K562 (cell line): Measurements from ENCODE around the gene CMIP. TPM values are rescaled to one million over a fixed set of nuclear protein-coding genes. Genes with fewer than 3 reads are reported as not detected.
"Not testable (repeated sequence)": the region's sequence is repeated elsewhere in the genome, so short reads cannot be mapped to it uniquely, and the experiment has no call there.

Experiments
- ATAC-seq: fragments of 200-7000 bp; cut with Tn5 transposase; 3 replicates; pipeline ENCODE4 v1.9.1; 2020; ENCODE audit warnings: moderate library complexity
- BruUV-seq: library from RNA; stranded (reverse); fragments of 400-500 nt; replicated peaks from 2 replicates; lab custom pipeline; 2021; lab: Mats Ljungman, UMichigan
- CTCF ChIA-PET: fragments of 300-600 bp; formaldehyde crosslinking; extraction: SDS; loops from one replicate; lab custom pipeline; 2021; ENCODE audit warnings: low intra/inter-chr PET ratio; lab: Yijun Ruan, JAX
- POLR2A ChIA-PET: fragments of 300-600, 350-650 bp; sonication (Branson Sonifier 250); formaldehyde crosslinking; extraction: SDS; loops from one replicate; lab custom pipeline; 2021; ENCODE audit warnings: antibody characterized with exemption, inconsistent platforms; lab: Yijun Ruan, JAX
- DNase-seq, 4 experiments: peaks; one replicate each; pipeline versions ENCODE4 v3.0.0 to v3.0.0-alpha.2; 2011 to 2018; ENCODE audit warnings: low spot score in 3 of 4, mixed read lengths in 3 of 4; ENCODE audit errors: extremely low read depth in 1 of 4
- FAIRE-seq: peaks from 2 replicates; lab custom pipeline; 2011; peaks lifted over from hg19 to GRCh38; lab: Jason Lieb, UNC
- H2AFZ ChIP-seq: 2 replicates; pipeline ENCODE4 v1.6.0; 2011; ENCODE audit warnings: low read depth, low read length, control low read depth, inconsistent platforms
- H3K27ac ChIP-seq: fragments of 200-600 bp; 3 replicates; pipeline ENCODE4 v1.8.0; 2011; ENCODE audit warnings: low read depth, mild to moderate bottlenecking, control low read depth, inconsistent platforms, low read length, moderate library complexity, mixed read lengths; ENCODE audit errors: extremely low read depth
- H3K27me3 ChIP-seq, 2 experiments: fragments of 300-600 bp in 1 of 2; 2 replicates in 1 of 2; 3 replicates in 1 of 2; pipeline versions ENCODE4 v1.6.0 to v1.8.0; 2011; ENCODE audit warnings: inconsistent platforms in 2 of 2, low read length in 2 of 2, mild to moderate bottlenecking in 1 of 2, mixed read lengths in 1 of 2, moderate library complexity in 1 of 2; ENCODE audit not compliant: control insufficient read depth in 2 of 2, insufficient read depth in 2 of 2
- H3K36me3 ChIP-seq: fragments of 300-600 bp; 3 replicates; pipeline ENCODE4 v1.8.0; 2011; ENCODE audit warnings: mild to moderate bottlenecking, low read length, inconsistent platforms; ENCODE audit not compliant: control insufficient read depth, insufficient read depth
- H3K4me1 ChIP-seq, 2 experiments: fragments of 200-600 bp in 1 of 2; replicated peaks in 1 of 2; 2 replicates in 1 of 2; 3 replicates in 1 of 2; pipeline versions ENCODE4 v1.5.1 to v1.8.0; 2011; ENCODE audit warnings: inconsistent platforms in 2 of 2, low read length in 2 of 2, mild to moderate bottlenecking in 1 of 2, mixed read lengths in 1 of 2, moderate library complexity in 1 of 2; ENCODE audit not compliant: control insufficient read depth in 2 of 2, insufficient read depth in 2 of 2
- H3K4me2 ChIP-seq: 2 replicates; pipeline ENCODE4 v1.6.1; 2011; ENCODE audit warnings: low read length, control low read depth, inconsistent platforms, mixed read lengths; ENCODE audit not compliant: insufficient read depth
- H3K4me3 ChIP-seq: fragments of 200-600 bp; sonication (generic), shearing (Covaris generic); 2 replicates; pipeline ENCODE4 v1.5.1; 2016; ENCODE audit warnings: control low read depth, inconsistent platforms
- H3K79me2 ChIP-seq: fragments of 200-600 bp; 3 replicates; pipeline ENCODE4 v1.8.0; 2011; ENCODE audit warnings: low read length, inconsistent platforms; ENCODE audit not compliant: control insufficient read depth, insufficient read depth
- H3K9ac ChIP-seq, 2 experiments: 2 replicates each; pipeline versions ENCODE4 v1.6.0 to v1.6.1; 2011; ENCODE audit warnings: low read depth in 2 of 2, low read length in 2 of 2, control low read depth in 1 of 2, inconsistent platforms in 1 of 2, mild to moderate bottlenecking in 1 of 2, mixed read lengths in 1 of 2; ENCODE audit not compliant: insufficient read depth in 1 of 2
- H3K9me1 ChIP-seq: one replicate; pipeline ENCODE4 v1.6.0; 2011; ENCODE audit warnings: inconsistent platforms, mild to moderate bottlenecking, low read length, moderate library complexity; ENCODE audit not compliant: control insufficient read depth, insufficient read depth
- H3K9me3 ChIP-seq: replicated peaks from 2 replicates; pipeline ENCODE4 v1.5.1; 2011; ENCODE audit warnings: low read depth, low read length, inconsistent platforms; ENCODE audit not compliant: control insufficient read depth, insufficient read depth
- H4K20me1 ChIP-seq: replicated peaks from 2 replicates; pipeline ENCODE4 v1.6.1; 2011; ENCODE audit warnings: low read length, inconsistent platforms, mixed read lengths; ENCODE audit not compliant: control insufficient read depth, insufficient read depth
- CEBPG ChIP-seq, 3 experiments: fragments of 200-800 bp in 1 of 3; sonication (Bioruptor generic) in 1 of 3; sonication (generic) in 1 of 3; formaldehyde crosslinking in 1 of 3; IDR thresholded peaks in 2 of 3; conservative IDR thresholded peaks in 1 of 3; 2 replicates each; pipeline versions ENCODE4 v1.6.1 to v1.8.0; 2016 to 2022; ENCODE audit warnings: missing compliant biosample characterization in 2 of 3, missing genetic modification characterization in 2 of 3, mild to moderate bottlenecking in 1 of 3, missing genetic modification reagents in 1 of 3
- FOSL1 ChIP-seq: fragments of 200-800 bp; sonication (Bioruptor generic); conservative IDR thresholded peaks from 2 replicates; pipeline ENCODE4 v1.6.1; 2016; ENCODE audit warnings: missing genetic modification characterization, missing compliant biosample characterization
- IRF1 ChIP-seq: sonication (generic); formaldehyde crosslinking; IDR thresholded peaks from 2 replicates; pipeline ENCODE4 v1.8.0; 2022; ENCODE audit warnings: missing genetic modification reagents, mild to moderate bottlenecking, borderline replicate concordance
- JUND ChIP-seq, 2 experiments: IDR thresholded peaks; 2 replicates in 1 of 2; 3 replicates in 1 of 2; pipeline ENCODE4 v1.6.1; 2011; ENCODE audit warnings: borderline replicate concordance in 2 of 2, low read depth in 2 of 2, low read length in 2 of 2, improper control_type of control experiment in 1 of 2, missing biosample characterization in 1 of 2, missing genetic modification characterization in 1 of 2, missing genetic modification reagents in 1 of 2
- NCOA1 ChIP-seq: fragments of 450-650 bp; IDR thresholded peaks from 2 replicates; pipeline ENCODE4 v1.6.1; 2016; ENCODE audit warnings: low read depth
- NFIC ChIP-seq: fragments of 450-650 bp; IDR thresholded peaks from 2 replicates; pipeline ENCODE4 v1.6.1; 2017; ENCODE audit warnings: mild to moderate bottlenecking, inconsistent platforms
- TAF9B ChIP-seq: fragments of 450-650 bp; IDR thresholded peaks from 2 replicates; pipeline ENCODE4 v1.6.1; 2018; ENCODE audit warnings: mild to moderate bottlenecking; ENCODE audit not compliant: partially characterized antibody
- WGBS: fragments of 100-300 bp; shearing (Covaris generic); methylation state at CpG from one replicate; pipeline ENCODE4 v1.1.6; 2016; ENCODE audit warnings: low coverage, mixed read lengths; ENCODE audit not compliant: insufficient coverage; ENCODE audit errors: missing lambda C conversion rate; 5-methylcytosine and 5-hydroxymethylcytosine counted together
- in situ Hi-C: fragments of 300-500 bp; cut with MboI; formaldehyde crosslinking; loops from 4 replicates; pipeline ENCODE4 v1.15.0; 2018; ENCODE audit warnings: inconsistent platforms, mixed read lengths
- intact Hi-C: fragments of 100-400 bp; cut with micrococcal nuclease; formaldehyde crosslinking; loops from 2 replicates; pipeline ENCODE4 v1.14.2; 2022
- polyA plus RNA-seq, 8 experiments: library from polyadenylated mRNA; depleted of rRNA in 4 of 8; stranded (reverse) in 5 of 8; unstranded in 3 of 8; fragments of >200 nt; fragmentation: Nextera tagmentation in 2 of 8; fragmentation: Illumina TruSeq in 1 of 8; extraction: Ambion mirVana in 2 of 8; extraction: Trizol in 1 of 8; gene quantifications; 2 replicates each; pipeline versions ENCODE4 v1.2.1 to v1.2.3, GENCODE V29; 2011 to 2014; ENCODE audit warnings: inconsistent platforms in 1 of 8, missing spikeins in 1 of 8
- total RNA-seq, 7 experiments: library from RNA; depleted of rRNA in 6 of 7; stranded (reverse); fragments of >200 nt in 6 of 7; fragmentation: Illumina TruSeq in 2 of 7; extraction: Trizol in 2 of 7; gene quantifications; 2 replicates each; pipeline versions ENCODE4 v1.2.1 to v1.2.3, GENCODE V29; 2011 to 2021; ENCODE audit warnings: low replicate concordance in 1 of 7
- TF ChIP-seq, protein P1 (sequence below): sonication (generic); formaldehyde crosslinking; IDR thresholded peaks from 2 replicates; pipeline ENCODE4 v1.8.1; 2023; ENCODE audit warnings: mild to moderate bottlenecking, missing genetic modification reagents

CMIP gene
- total and polyA plus RNA-seq, 9 of the 15 experiments (the other 6 are each of a cell fraction or from before 2014, with no cell fraction given): 0.94 to 82.5 (median 10.3) TPM

- H3K9me3 ChIP-seq, in situ Hi-C loops, H3K9me1 ChIP-seq, BruUV-seq, FAIRE-seq, H2AFZ ChIP-seq, intact Hi-C loops, DNase-seq, ATAC-seq, H3K4me3 ChIP-seq, H3K4me2 ChIP-seq, H3K27ac ChIP-seq, H3K9ac ChIP-seq, H3K27me3 ChIP-seq: not testable (repeated sequence)
- WGBS: 87% methylated on average over 7 of the region's 7 CpGs
- peaks cover 31 to 37% of the 10 kb centered on the region in 2 experiments for H3K4me1 ChIP-seq
- H3K36me3 ChIP-seq: peaks cover 21% of the 10 kb centered on the region; the same call in 1 of the 3 replicates
- POLR2A ChIA-PET: interaction anchor here (1.9 kb wide), 1 partner anchor 11 kb away, joined by 4 read pairs; no protein-coding TSS in a partner anchor
- H3K79me2 ChIP-seq: peaks cover 75% of the 10 kb centered on the region
- peaks cover 17% of the 10 kb centered on the region; the same call in 1 of the 2 replicates for H4K20me1 ChIP-seq
- CTCF ChIA-PET: interaction anchor here (0.6 kb wide), 1 partner anchor 25 kb away, joined by 6 read pairs; no protein-coding TSS in a partner anchor
Observed at GRCh38 chr16:81522851-81523250, 78.2 kb downstream of the CMIP start.

DNA sequence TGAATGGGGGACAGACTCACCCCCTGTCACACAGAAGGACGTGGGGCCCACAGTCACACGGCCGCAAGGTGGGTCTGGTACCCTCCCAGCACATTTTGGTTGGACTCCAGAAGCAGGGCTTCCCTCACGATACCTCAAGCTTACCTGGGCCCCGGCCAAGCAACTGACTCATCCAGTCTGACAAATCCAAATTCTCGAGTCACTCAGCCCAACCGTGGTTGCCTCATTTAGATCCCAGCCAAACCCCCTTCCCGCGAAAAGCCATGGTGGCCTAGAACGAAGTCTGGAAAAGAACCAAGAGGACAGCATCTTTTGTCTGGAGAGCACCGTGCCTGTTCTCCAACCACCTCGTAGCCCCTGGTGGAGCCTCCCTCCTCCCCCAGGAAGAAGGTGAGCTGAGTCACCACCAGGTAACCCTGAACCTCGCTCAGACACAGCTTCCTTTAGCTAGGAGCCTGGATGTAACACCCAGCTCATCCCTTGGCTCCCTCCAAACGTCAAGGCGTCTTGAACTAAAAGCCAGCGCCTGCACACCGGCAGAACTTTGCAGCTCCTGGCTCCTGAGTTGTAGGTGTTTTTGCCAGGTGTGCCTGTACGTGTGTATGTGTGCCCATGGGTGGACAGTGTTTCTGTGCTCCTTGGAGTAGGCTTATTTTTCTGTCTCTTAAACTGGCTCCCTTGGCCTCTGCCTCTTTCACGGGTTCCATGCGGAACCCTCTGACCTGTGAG lies 78.9 kb downstream of the CMIP start:
- H3K4me1 ChIP-seq: peaks cover 35 to 44% of the 10 kb centered on the region in 2 experiments
- WGBS: 61% methylated on average over 20 of the region's 20 CpGs
- intact Hi-C loops (no loop called here), in situ Hi-C loops (no loop called here)
- ATAC-seq (no peak), FAIRE-seq (no peak), DNase-seq (no peak)
- no peaks in the 10 kb centered on the region for H3K27me3 ChIP-seq
- ChIA-PET POLR2A (interaction anchor here (0.6 to 1.9 kb wide), 4 partner anchors 10 to 81 kb away, joined by 3 to 5 read pairs (median 4); no protein-coding TSS in a partner anchor), CTCF (no interaction called here)
- H3K27ac ChIP-seq: no peak overlapping the region
- peaks cover 75% of the 10 kb centered on the region for H3K79me2 ChIP-seq
- BruUV-seq: no TSS peak
- H3K4me3 ChIP-seq: no peak overlapping the region
- no peak overlapping the region for H2AFZ ChIP-seq
- H3K9ac ChIP-seq: peak overlapping the region in 1 of 2 experiments; percentile 82; a peak in 2 of 4 replicates
- peaks cover 15% of the 10 kb centered on the region; the same call in 1 of the 3 replicates for H3K36me3 ChIP-seq
- peaks cover 16% of the 10 kb centered on the region; the same call in 1 of the 2 replicates for H4K20me1 ChIP-seq
- H3K9me1 ChIP-seq: peaks cover 8% of the 10 kb centered on the region
- no peak overlapping the region for H3K4me2 ChIP-seq
- H3K9me3 ChIP-seq: no peaks in the 10 kb centered on the region
- TF ChIP-seq FOSL1 (tag) (peak; percentile 74), IRF1 (CRISPR knock-in tag) (no peak), TAF9B (no peak), CEBPG (CRISPR knock-in tag; IDR thresholded peaks at IDR 0.05) (0 out of 2 replicates have a peak, but pooled peaks have one; percentile 9), CEBPG (tag; conservative IDR thresholded peaks at IDR 0.05 in 1 of 2, IDR thresholded peaks at IDR 0.05 in 1 of 2) (no peak), NCOA1 (no peak), JUND (IDR thresholded peaks at IDR 0.05; ENCODE audit: borderline replicate concordance, low read depth, low read length) (peak; percentile 19; the same call in 1 of the 2 replicates), JUND (tag; IDR thresholded peaks at IDR 0.05; ENCODE audit: borderline replicate concordance, low read depth, low read length) (no peak), NFIC (peak; percentile 24; the same call in 1 of the 2 replicates)
- TF ChIP-seq, protein P1, sequence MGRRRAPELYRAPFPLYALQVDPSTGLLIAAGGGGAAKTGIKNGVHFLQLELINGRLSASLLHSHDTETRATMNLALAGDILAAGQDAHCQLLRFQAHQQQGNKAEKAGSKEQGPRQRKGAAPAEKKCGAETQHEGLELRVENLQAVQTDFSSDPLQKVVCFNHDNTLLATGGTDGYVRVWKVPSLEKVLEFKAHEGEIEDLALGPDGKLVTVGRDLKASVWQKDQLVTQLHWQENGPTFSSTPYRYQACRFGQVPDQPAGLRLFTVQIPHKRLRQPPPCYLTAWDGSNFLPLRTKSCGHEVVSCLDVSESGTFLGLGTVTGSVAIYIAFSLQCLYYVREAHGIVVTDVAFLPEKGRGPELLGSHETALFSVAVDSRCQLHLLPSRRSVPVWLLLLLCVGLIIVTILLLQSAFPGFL (CRISPR knock-in tag): 0 out of 2 replicates have a peak, but pooled peaks have one; percentile 48
